DMS114 treated with DMSO at 0.1 percent for 48 hours (cell line): ENCODE data around the gene PRDM5.

Source experiments
- DNase-seq: peaks from one replicate; lab custom pipeline; 2025; ENCODE audit not compliant: unreplicated experiment; lab: John Stamatoyannopoulos, UW

The PRDM5 gene

GRCh38 chr4:120821977-120822376, 100.5 kb downstream of the PRDM5 start:
- DNase-seq: no peak

- DNase-seq: no peak
These were observed 101.5 kb downstream of the PRDM5 start for GRCh38 chr4:120821029-120821428.

GRCh38 chr4:120819805-120820437, 102.6 kb downstream of the PRDM5 start:
- DNase-seq: no peak

- DNase-seq: no peak
These were observed 106.1 kb downstream of the PRDM5 start for GRCh38 chr4:120816296-120816965.

- DNase-seq: no peak
These were observed 107.2 kb downstream of the PRDM5 start for GRCh38 chr4:120815361-120815760.

- DNase-seq: no peak
These were observed 107.6 kb downstream of the PRDM5 start for GRCh38 chr4:120814886-120815285.

GRCh38 chr4:120812216-120812615, 110.3 kb downstream of the PRDM5 start:
- DNase-seq: no peak

- no peak for DNase-seq
These were observed 113.0 kb downstream of the PRDM5 start for GRCh38 chr4:120809518-120809917.

- no peak for DNase-seq
These were observed 113.9 kb downstream of the PRDM5 start for GRCh38 chr4:120808475-120809141.

GRCh38 chr4:120801137-120801758, 121.3 kb downstream of the PRDM5 start:
- no peak for DNase-seq

GRCh38 chr4:120798570-120798969, 124.0 kb downstream of the PRDM5 start:
- no peak for DNase-seq

GRCh38 chr4:120796271-120796670, 126.3 kb downstream of the PRDM5 start:
- DNase-seq: no peak

- no peak for DNase-seq
These were observed 137.3 kb downstream of the PRDM5 start for GRCh38 chr4:120785202-120785601.

- no peak for DNase-seq
These were observed 145.1 kb downstream of the PRDM5 start for GRCh38 chr4:120777459-120777858.

- DNase-seq: no peak
These were observed 147.1 kb downstream of the PRDM5 start for GRCh38 chr4:120775431-120775830.

GRCh38 chr4:120773641-120774040, 148.9 kb downstream of the PRDM5 start:
- no peak for DNase-seq

GRCh38 chr4:120771907-120772306, 150.6 kb downstream of the PRDM5 start:
- DNase-seq: no peak

GRCh38 chr4:120770897-120771296, 151.6 kb downstream of the PRDM5 start:
- no peak for DNase-seq

GRCh38 chr4:120769227-120769626, 153.3 kb downstream of the PRDM5 start:
- DNase-seq: no peak

- DNase-seq: no peak
These were observed 157.3 kb downstream of the PRDM5 start for GRCh38 chr4:120765260-120765680.

- no peak for DNase-seq
These were observed 158.9 kb downstream of the PRDM5 start for GRCh38 chr4:120763650-120764049.

- DNase-seq: no peak
These were observed 161.5 kb downstream of the PRDM5 start for GRCh38 chr4:120761070-120761469.
